Ishikawa (cell line): ENCODE results near the gene AKAP14.

Experiments
- EGR1 ChIP-seq: IDR thresholded peaks from 2 replicates; pipeline ENCODE4 v1.6.1; 2012
- NFIC ChIP-seq: IDR thresholded peaks from 2 replicates; pipeline ENCODE4 v1.6.1; 2012
- TAF1 ChIP-seq: IDR thresholded peaks from 2 replicates; pipeline ENCODE4 v1.6.1; 2012; ENCODE audit warnings: low read depth, mild to moderate bottlenecking
- TCF12 ChIP-seq: IDR thresholded peaks from 2 replicates; pipeline ENCODE4 v1.6.1; 2012; ENCODE audit warnings: low read depth
- TEAD4 ChIP-seq: IDR thresholded peaks from 2 replicates; pipeline ENCODE4 v1.6.1; 2012
- YY1 ChIP-seq: IDR thresholded peaks from 2 replicates; pipeline ENCODE4 v1.6.1; 2012; ENCODE audit warnings: low read depth
- TF ChIP-seq, protein P1 (sequence below): IDR thresholded peaks from 2 replicates; pipeline ENCODE4 v1.6.1; 2012; ENCODE audit warnings: low read depth, mild to moderate bottlenecking

Gene AKAP14

GRCh38 chrX:119960625-119961024 is 64.9 kb downstream of the AKAP14 start:
- TF ChIP-seq TEAD4 = no peak
- TF ChIP-seq NFIC = no peak
- TF ChIP-seq TCF12 = no peak
- TF ChIP-seq TAF1 = no peak
- TF ChIP-seq EGR1 = no peak
- no peak for TF ChIP-seq YY1
- TF ChIP-seq, protein P1, sequence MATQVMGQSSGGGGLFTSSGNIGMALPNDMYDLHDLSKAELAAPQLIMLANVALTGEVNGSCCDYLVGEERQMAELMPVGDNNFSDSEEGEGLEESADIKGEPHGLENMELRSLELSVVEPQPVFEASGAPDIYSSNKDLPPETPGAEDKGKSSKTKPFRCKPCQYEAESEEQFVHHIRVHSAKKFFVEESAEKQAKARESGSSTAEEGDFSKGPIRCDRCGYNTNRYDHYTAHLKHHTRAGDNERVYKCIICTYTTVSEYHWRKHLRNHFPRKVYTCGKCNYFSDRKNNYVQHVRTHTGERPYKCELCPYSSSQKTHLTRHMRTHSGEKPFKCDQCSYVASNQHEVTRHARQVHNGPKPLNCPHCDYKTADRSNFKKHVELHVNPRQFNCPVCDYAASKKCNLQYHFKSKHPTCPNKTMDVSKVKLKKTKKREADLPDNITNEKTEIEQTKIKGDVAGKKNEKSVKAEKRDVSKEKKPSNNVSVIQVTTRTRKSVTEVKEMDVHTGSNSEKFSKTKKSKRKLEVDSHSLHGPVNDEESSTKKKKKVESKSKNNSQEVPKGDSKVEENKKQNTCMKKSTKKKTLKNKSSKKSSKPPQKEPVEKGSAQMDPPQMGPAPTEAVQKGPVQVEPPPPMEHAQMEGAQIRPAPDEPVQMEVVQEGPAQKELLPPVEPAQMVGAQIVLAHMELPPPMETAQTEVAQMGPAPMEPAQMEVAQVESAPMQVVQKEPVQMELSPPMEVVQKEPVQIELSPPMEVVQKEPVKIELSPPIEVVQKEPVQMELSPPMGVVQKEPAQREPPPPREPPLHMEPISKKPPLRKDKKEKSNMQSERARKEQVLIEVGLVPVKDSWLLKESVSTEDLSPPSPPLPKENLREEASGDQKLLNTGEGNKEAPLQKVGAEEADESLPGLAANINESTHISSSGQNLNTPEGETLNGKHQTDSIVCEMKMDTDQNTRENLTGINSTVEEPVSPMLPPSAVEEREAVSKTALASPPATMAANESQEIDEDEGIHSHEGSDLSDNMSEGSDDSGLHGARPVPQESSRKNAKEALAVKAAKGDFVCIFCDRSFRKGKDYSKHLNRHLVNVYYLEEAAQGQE = no peak
